ENCODE measurements around the gene CDH10.

Gene CDH10

DNA sequence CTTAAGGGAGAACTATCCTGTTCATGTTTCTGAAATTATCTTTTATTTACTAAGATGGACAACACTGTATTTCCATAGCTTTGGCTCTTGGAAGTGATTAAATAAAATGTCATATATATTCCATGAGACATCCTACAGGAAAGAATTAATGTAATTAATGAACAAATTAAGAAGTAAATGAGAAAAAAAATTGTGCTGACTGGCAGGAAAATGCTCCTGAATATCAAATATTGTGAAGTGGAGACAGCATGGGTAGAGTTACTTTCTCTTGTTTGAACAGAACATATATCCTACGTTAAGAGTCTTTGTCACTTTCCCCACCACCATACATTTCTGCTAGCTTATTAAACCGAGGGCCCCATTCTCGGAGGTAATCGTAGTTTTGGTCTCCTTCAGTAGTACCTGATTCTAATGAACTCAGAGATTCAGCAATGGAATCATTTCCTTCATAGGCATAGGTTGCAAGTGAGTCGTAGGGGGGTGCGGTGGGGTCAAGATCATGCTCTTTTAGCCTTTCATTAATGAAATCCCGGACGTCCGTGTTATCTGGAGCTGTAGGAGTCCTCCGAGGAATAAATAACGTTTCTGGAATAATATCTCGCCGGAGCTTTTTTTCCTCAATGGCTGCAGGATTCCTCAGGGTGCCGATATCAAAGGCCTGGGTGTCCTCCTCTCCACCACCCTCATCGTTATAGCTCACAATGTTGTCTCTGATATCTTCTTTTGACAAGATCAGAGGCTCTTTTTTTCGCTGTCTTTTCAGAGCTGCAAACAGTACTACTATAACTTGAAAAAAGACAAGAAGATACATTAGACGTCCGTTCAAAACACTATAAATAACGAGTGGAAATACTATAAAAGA is 157.2 kb downstream of the CDH10 start:
- Mint-ChIP-seq H3K9me3 (ENCODE audit: low read depth) (peaks cover 6% of the 10 kb centered on the region), H3K27ac (no peak overlapping the region), H3K4me1 (ENCODE audit: low read depth) (no peaks in the 10 kb centered on the region), H3K27me3 (no peaks in the 10 kb centered on the region), H3K36me3 (no peaks in the 10 kb centered on the region), H3K4me3 (no peak overlapping the region)

DNA sequence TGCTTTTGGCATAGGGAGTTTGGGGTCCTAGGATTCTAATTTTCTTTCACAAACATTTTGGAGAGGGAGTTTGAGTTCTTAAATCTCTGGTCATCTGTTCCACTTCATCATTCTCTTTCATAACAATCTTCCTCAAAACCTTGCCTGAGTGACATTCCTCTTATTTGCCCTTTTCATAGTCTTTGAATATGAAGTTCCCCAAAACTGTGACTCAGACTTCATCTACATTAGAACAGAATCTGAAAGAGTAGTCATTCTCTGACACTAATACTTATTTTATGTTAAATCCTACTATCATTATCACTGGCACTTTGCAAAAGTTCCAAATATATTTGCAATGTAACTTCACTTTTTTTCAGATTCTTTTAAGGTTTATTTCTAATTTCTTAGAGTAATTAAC is 163.8 kb downstream of the CDH10 start:
- no peaks in the 10 kb centered on the region for H3K36me3 Mint-ChIP-seq
- no peaks in the 10 kb centered on the region for H3K4me1 Mint-ChIP-seq (ENCODE audit: low read depth)
- H3K27ac Mint-ChIP-seq: no peak overlapping the region
- H3K9me3 Mint-ChIP-seq (ENCODE audit: low read depth): peaks cover 7% of the 10 kb centered on the region
- H3K4me3 Mint-ChIP-seq: no peak overlapping the region
- H3K27me3 Mint-ChIP-seq: no peaks in the 10 kb centered on the region

DNA sequence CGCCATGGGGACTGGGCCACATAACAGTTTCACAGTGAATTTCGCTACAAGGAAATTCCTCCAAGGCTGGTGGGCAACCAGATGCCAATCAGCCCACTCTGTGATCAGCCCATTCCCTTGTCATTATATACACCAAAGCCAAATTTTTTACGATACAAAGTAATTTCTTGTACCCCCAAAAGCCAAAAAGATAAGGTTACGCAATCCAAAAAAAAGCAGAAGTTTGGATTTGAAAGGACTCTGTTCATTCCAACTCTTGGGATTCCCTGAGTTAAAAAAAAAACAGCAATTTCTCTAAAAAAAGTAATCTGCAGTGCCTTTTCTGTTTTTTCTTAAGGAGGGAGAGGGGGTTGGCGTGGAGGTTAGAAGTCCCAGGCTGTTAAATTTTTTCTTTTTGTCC is 166.8 kb downstream of the CDH10 start:
- no peak overlapping the region for H3K4me3 Mint-ChIP-seq
- H3K9me3 Mint-ChIP-seq (ENCODE audit: low read depth): peaks cover 10% of the 10 kb centered on the region
- no peak overlapping the region for H3K27ac Mint-ChIP-seq
- H3K36me3 Mint-ChIP-seq: no peaks in the 10 kb centered on the region
- no peaks in the 10 kb centered on the region for H3K4me1 Mint-ChIP-seq (ENCODE audit: low read depth)
- no peaks in the 10 kb centered on the region for H3K27me3 Mint-ChIP-seq

DNA sequence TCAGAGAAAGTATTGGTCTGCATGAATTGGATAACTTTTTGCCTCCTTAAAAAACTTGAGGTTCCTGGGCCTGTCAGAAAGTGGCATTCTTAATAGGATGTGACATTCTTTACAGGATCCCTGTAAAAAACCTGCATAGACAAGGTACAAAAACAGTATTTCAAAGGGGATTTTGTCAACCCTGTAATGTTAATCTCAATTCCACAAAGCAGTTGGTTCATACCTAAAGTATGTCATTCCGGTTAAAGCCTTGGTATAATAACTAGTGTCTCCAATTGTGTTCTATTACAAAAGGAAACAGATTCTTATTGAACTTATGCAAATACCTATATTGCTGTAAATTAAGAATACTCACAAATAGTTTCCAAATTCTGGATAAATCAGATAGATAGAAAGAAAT is 169.7 kb downstream of the CDH10 start:
- H3K27ac Mint-ChIP-seq: no peak overlapping the region
- H3K36me3 Mint-ChIP-seq: no peaks in the 10 kb centered on the region
- H3K4me1 Mint-ChIP-seq (ENCODE audit: low read depth): no peaks in the 10 kb centered on the region
- no peak overlapping the region for H3K4me3 Mint-ChIP-seq
- peaks cover 12% of the 10 kb centered on the region for H3K9me3 Mint-ChIP-seq (ENCODE audit: low read depth)
- H3K27me3 Mint-ChIP-seq: no peaks in the 10 kb centered on the region

DNA sequence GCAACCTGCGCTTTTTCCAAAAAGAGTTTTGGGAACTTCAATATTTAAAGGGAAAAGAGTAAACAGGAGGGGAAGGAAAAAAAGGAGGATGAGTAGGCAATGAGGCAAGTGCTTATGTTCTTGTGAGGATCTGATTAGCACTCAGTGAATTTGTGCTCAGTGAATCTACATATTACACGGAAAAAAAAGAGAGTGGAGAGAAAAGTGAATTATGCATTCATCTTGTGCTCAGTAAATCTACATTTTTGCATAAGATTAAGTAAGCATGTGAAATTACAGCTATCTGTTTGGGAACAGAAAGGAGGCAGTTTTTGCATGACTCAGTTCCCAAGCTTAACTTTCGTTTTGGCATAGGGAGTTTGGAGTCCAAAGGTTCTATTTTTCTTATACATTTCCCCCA is 170.1 kb downstream of the CDH10 start:
- H3K9me3 Mint-ChIP-seq (ENCODE audit: low read depth): peaks cover 12% of the 10 kb centered on the region
- no peaks in the 10 kb centered on the region for H3K4me1 Mint-ChIP-seq (ENCODE audit: low read depth)
- H3K36me3 Mint-ChIP-seq: no peaks in the 10 kb centered on the region
- no peak overlapping the region for H3K27ac Mint-ChIP-seq
- H3K27me3 Mint-ChIP-seq: no peaks in the 10 kb centered on the region
- no peak overlapping the region for H3K4me3 Mint-ChIP-seq

DNA sequence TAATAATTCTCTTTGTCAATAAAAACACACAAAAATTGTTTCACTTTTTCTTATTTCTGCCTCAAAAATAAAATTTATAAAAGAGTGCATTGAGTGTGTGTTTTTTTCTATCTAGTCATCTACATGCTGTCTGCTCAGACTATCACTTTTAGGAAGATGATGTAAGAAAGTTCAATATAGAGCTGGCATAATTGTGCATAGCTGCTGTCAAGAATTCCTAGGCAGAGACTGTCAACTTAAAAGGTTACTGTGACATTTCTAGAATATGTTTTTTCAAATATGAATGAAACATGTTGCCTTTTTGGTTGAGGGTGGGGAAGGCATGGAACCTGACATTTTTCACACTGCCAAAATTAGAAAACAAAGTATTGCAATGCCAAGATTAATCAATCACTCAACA is 172.3 kb downstream of the CDH10 start:
- no peak overlapping the region for H3K27ac Mint-ChIP-seq
- peaks cover 14% of the 10 kb centered on the region for H3K9me3 Mint-ChIP-seq (ENCODE audit: low read depth)
- no peaks in the 10 kb centered on the region for H3K4me1 Mint-ChIP-seq (ENCODE audit: low read depth)
- no peak overlapping the region for H3K4me3 Mint-ChIP-seq
- no peaks in the 10 kb centered on the region for H3K36me3 Mint-ChIP-seq
- H3K27me3 Mint-ChIP-seq: no peaks in the 10 kb centered on the region

DNA sequence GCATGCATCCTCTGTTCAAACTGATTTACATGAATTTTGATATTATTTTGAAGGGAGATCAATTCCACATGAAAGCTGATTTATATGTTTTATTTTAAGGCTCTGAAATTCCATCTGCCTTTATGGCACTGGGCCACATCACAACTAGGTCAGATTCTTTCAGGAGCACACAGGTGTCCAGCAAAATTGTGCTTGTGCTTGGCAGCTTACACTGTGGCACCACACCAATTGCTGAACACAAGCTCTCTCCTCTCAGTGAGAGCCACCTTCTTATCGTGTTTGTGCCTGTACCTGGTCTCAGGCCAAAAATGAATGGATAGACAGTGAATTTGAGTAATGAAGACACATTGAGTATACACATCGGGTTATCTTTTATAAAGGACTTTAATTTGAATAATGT is 200.4 kb downstream of the CDH10 start:
- Mint-ChIP-seq H3K27me3 (no peaks in the 10 kb centered on the region), H3K27ac (no peak overlapping the region), H3K36me3 (no peaks in the 10 kb centered on the region), H3K9me3 (ENCODE audit: low read depth) (peaks cover 11% of the 10 kb centered on the region), H3K4me3 (no peak overlapping the region), H3K4me1 (ENCODE audit: low read depth) (no peaks in the 10 kb centered on the region)

DNA sequence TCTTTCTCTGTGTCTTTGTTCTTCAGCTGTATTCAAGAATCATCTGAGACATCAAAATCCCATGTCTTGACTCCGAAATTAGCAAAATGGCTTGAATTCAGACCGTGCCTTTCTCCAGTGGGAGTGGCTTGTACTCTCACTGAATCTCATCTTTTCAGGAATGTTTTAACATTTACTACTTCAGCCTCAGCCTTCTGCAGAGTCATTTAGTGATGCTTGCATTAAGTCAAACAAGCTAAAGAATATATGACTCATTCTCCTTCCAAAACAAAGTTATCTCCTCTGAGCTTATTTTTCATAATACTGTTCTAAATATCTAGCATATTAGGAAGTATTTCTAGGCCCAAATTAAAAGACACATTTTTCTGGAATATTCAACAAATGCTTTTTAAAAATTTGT is 205.3 kb downstream of the CDH10 start:
- Mint-ChIP-seq H3K27me3 (no peaks in the 10 kb centered on the region), H3K27ac (no peak overlapping the region), H3K4me1 (ENCODE audit: low read depth) (no peaks in the 10 kb centered on the region), H3K9me3 (ENCODE audit: low read depth) (peaks cover 15% of the 10 kb centered on the region), H3K36me3 (no peaks in the 10 kb centered on the region), H3K4me3 (no peak overlapping the region)
